ENCODE data around the gene TCEA3.

TCEA3 gene

GRCh38 chr1:23444596-23445390, 20.2 kb upstream of the TCEA3 start:
- no peak for DNase-seq

- no peak for DNase-seq
Measured at GRCh38 chr1:23444104-23444533, 19.6 kb upstream of the TCEA3 start.

GRCh38 chr1:23442751-23443150, 18.2 kb upstream of the TCEA3 start:
- no peak for DNase-seq

- DNase-seq = no peak
Measured at GRCh38 chr1:23441446-23442148, 17.0 kb upstream of the TCEA3 start.

- no peak for DNase-seq
Measured at GRCh38 chr1:23438545-23438944, 14.0 kb upstream of the TCEA3 start.

GRCh38 chr1:23437355-23437664, 12.8 kb upstream of the TCEA3 start:
- no peak for DNase-seq

GRCh38 chr1:23436520-23437354, 12.2 kb upstream of the TCEA3 start:
- DNase-seq = no peak

- no peak for DNase-seq
Measured at GRCh38 chr1:23434260-23434775, 9.8 kb upstream of the TCEA3 start.

GRCh38 chr1:23433122-23433521, 8.6 kb upstream of the TCEA3 start:
- DNase-seq = no peak

GRCh38 chr1:23431431-23431830, 6.9 kb upstream of the TCEA3 start:
- no peak for DNase-seq

GRCh38 chr1:23430803-23431202, 6.3 kb upstream of the TCEA3 start:
- DNase-seq = no peak

- DNase-seq = no peak
Measured at GRCh38 chr1:23428136-23428905, 3.8 kb upstream of the TCEA3 start.

- DNase-seq = no peak
Measured at GRCh38 chr1:23427550-23427949, 3.0 kb upstream of the TCEA3 start.

- DNase-seq = no peak
Measured at GRCh38 chr1:23426828-23427227, 2.3 kb upstream of the TCEA3 start.

- DNase-seq = no peak
Measured at GRCh38 chr1:23425193-23425494, 596 bp upstream of the TCEA3 start.

GRCh38 chr1:23423415-23424292, 894 bp downstream of the TCEA3 start:
- DNase-seq = peak; percentile 40

GRCh38 chr1:23422941-23423340, 1.6 kb downstream of the TCEA3 start:
- DNase-seq = peak; percentile 20

GRCh38 chr1:23422241-23422877, 2.2 kb downstream of the TCEA3 start:
- DNase-seq = peak; percentile 12

GRCh38 chr1:23421753-23422240, 2.8 kb downstream of the TCEA3 start:
- peak; percentile 49 for DNase-seq

GRCh38 chr1:23421343-23421742, 3.2 kb downstream of the TCEA3 start:
- no peak for DNase-seq

- no peak for DNase-seq
Measured at GRCh38 chr1:23420778-23421177, 3.8 kb downstream of the TCEA3 start.

Data from retina (tissue), 1 donor.